ENCODE results near the gene GPR39. TPM values are rescaled to one million over a fixed set of nuclear protein-coding genes. Genes with fewer than 3 reads are reported as not detected.

GPR39 gene
- total RNA-seq, 1 experiment from 2014 or later: 20.9 TPM

- H3K36me3 ChIP-seq (ENCODE audit: low read depth): peaks cover 7% of the 10 kb centered on the region; the same call in 1 of the 2 replicates
- no TSS peak for BruUV-seq (replicated peaks)
- DNase-seq: peak; percentile 3 to 43
- H3K79me2 ChIP-seq (ENCODE audit: low read depth): peaks cover 67% of the 10 kb centered on the region
- H3K27ac ChIP-seq: peak overlapping the region; percentile 30; the same call in 1 of the 2 replicates
- intact Hi-C loops (cut with micrococcal nuclease; ENCODE audit: unreplicated experiment): no loop called here
- POLR2A ChIA-PET (ENCODE audit: unreplicated experiment): interaction anchor here (0.7 kb wide), 1 partner anchor 64 kb away, joined by 16 read pairs; no protein-coding TSS in a partner anchor
- TF ChIP-seq CTCF (conservative IDR thresholded peaks at IDR 0.05): no peak
- no peak overlapping the region for H3K4me3 ChIP-seq
- CTCF ChIA-PET: no interaction called here
- peaks cover 27% of the 10 kb centered on the region for H3K9me3 ChIP-seq (ENCODE audit: insufficient read depth, low read depth)
- no peaks in the 10 kb centered on the region for H3K9me2 ChIP-seq (ENCODE audit: insufficient read depth)
- H3K27me3 ChIP-seq (ENCODE audit: insufficient read depth, low read depth): no peaks in the 10 kb centered on the region
- H3K4me2 ChIP-seq: peak overlapping the region; percentile 14; the same call in 1 of the 2 replicates
- no peaks in the 10 kb centered on the region for H4K20me1 ChIP-seq (ENCODE audit: insufficient read depth)
- H2AFZ ChIP-seq: no peak overlapping the region
- H3K4me1 ChIP-seq (replicated peaks; ENCODE audit: insufficient read depth): peaks cover 14% of the 10 kb centered on the region
- no peaks in the 10 kb centered on the region for H3F3A ChIP-seq (ENCODE audit: insufficient read depth, low read depth)
Observed at GRCh38 chr2:132503701-132504100, 87.1 kb downstream of the GPR39 start.

DNA sequence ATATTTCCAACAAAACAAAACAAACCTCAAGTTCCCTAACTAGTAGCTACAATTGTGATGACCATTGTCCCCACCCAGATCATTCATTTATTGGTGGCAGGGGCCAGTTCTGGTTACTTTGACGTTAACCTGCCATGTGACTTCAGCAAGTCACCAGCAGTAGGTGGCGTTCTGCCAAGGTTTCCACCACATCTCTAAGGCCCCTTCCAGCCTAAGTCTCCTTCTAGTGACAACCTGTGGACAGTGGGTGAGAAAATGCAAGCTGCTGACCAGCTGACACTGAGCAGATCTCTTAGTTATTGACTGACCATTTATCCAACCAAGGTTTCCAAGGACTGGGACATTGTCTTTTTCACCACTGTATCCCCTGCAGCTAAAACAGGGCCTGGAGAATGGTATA, 98.4 kb downstream of the GPR39 start:
- H4K20me1 ChIP-seq (ENCODE audit: insufficient read depth): 0 out of 2 replicates have a peak, but pooled peaks cover 4% of the 10 kb centered on the region
- no peak overlapping the region for H2AFZ ChIP-seq
- no peaks in the 10 kb centered on the region for H3K9me3 ChIP-seq (ENCODE audit: insufficient read depth, low read depth)
- POLR2A ChIA-PET (ENCODE audit: unreplicated experiment): no interaction called here
- 0 out of 2 replicates have a peak, but pooled peaks cover 5% of the 10 kb centered on the region for H3F3A ChIP-seq (ENCODE audit: insufficient read depth, low read depth)
- no peaks in the 10 kb centered on the region for H3K9me2 ChIP-seq (ENCODE audit: insufficient read depth)
- BruUV-seq (replicated peaks): no TSS peak
- CTCF ChIA-PET: no interaction called here
- peaks cover 40% of the 10 kb centered on the region for H3K79me2 ChIP-seq (ENCODE audit: low read depth)
- H3K27me3 ChIP-seq (ENCODE audit: insufficient read depth, low read depth): no peaks in the 10 kb centered on the region
- TF ChIP-seq EZH2 (IDR thresholded peaks at IDR 0.05; ENCODE audit: low read depth): no peak
- TF ChIP-seq CTCF (conservative IDR thresholded peaks at IDR 0.05): no peak
- peaks cover 21% of the 10 kb centered on the region for H3K4me1 ChIP-seq (replicated peaks; ENCODE audit: insufficient read depth)
- no peak for DNase-seq
- H3K4me3 ChIP-seq: no peak overlapping the region
- H3K4me2 ChIP-seq: no peak overlapping the region
- H3K36me3 ChIP-seq (ENCODE audit: low read depth): no peaks in the 10 kb centered on the region
- H3K27ac ChIP-seq: no peak overlapping the region
- intact Hi-C loops (cut with micrococcal nuclease; ENCODE audit: unreplicated experiment): no loop called here

DNA sequence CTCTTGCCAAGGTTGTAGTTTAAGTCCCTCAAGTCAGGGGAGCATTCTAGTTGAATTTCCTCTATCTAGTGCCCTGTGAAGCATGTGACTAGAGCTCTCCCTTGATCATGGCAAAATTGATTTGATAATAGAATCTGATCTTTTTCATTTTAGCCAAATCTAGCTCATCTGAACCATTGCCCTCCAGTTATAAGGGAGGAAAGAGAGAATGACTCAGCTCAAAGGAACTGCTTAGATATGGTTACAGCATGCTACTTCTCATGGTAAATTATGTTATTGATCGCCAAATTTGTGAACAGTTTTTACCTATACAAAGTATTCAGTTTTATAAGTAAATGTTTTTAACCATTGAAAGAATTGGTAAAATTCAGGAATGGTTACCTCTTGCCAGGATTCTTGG, 100.8 kb downstream of the GPR39 start:
- Histone ChIP-seq H3K4me3 (no peak overlapping the region), H3K4me1 (replicated peaks; ENCODE audit: insufficient read depth) (peaks cover 21% of the 10 kb centered on the region), H3K27ac (peak overlapping the region; percentile 32; the same call in 1 of the 2 replicates), H2AFZ (no peak overlapping the region), H3K9me2 (ENCODE audit: insufficient read depth) (no peaks in the 10 kb centered on the region), H3F3A (ENCODE audit: insufficient read depth, low read depth) (0 out of 2 replicates have a peak, but pooled peaks cover 5% of the 10 kb centered on the region), H3K9me3 (ENCODE audit: insufficient read depth, low read depth) (no peaks in the 10 kb centered on the region), H3K79me2 (ENCODE audit: low read depth) (peaks cover 34% of the 10 kb centered on the region), H4K20me1 (ENCODE audit: insufficient read depth) (no peaks in the 10 kb centered on the region), H3K27me3 (ENCODE audit: insufficient read depth, low read depth) (no peaks in the 10 kb centered on the region), H3K4me2 (no peak overlapping the region), H3K36me3 (ENCODE audit: low read depth) (no peaks in the 10 kb centered on the region; the same call in 1 of the 2 replicates)
- BruUV-seq (replicated peaks): no TSS peak
- no peak for TF ChIP-seq CTCF (conservative IDR thresholded peaks at IDR 0.05)
- TF ChIP-seq EZH2 (IDR thresholded peaks at IDR 0.05; ENCODE audit: low read depth): no peak
- intact Hi-C loops (cut with micrococcal nuclease; ENCODE audit: unreplicated experiment): no loop called here
- no peak for DNase-seq
- ChIA-PET POLR2A (ENCODE audit: unreplicated experiment) (no interaction called here), CTCF (interaction anchor here (0.6 kb wide), 1 partner anchor 134 kb away, joined by 3 read pairs; no protein-coding TSS in a partner anchor)
